ENCODE data around the gene GATM.
"Not testable (repeated sequence)": the region's sequence is repeated elsewhere in the genome, so short reads cannot be mapped to it uniquely, and the experiment has no call there.

Gene GATM

DNA sequence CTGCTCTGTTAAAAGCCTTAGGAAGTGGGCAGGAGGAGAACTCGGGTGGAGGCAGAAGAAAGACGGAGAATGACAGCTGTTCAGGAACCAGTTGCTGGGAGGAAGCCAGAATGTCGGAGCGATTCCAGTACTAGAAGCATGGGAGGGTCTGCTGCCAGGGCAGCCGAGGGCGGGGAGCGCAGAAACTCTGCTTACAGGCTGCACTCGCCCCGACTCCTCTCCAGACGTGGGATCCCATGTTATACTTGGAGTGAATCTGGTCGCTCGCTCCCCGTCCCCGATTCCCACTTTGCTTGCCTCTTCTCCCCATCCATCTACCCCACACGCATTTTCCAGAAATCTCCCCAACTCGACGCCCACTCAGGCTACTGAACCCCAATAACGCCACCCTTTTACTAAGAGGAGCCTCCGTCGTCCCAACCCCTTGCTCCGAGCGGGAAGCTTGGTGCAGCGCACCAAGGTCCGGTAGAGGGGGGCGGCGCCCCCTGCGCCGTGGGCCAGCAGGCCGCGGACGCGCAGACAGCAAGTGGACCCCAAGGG lies 665 bp downstream of the GATM start:
- in situ Hi-C loops (cut with MboI; ENCODE audit: low sequenced_read_pairs): no loop called here
- Histone ChIP-seq H3K27me3 (ENCODE audit: low read depth) (no peaks in the 10 kb centered on the region), H3K36me3 (replicated peaks) (no peaks in the 10 kb centered on the region), H3K4me3 (peak overlapping the region; percentile 28), H3K4me1 (peaks cover 6% of the 10 kb centered on the region), H3K9me3 (no peaks in the 10 kb centered on the region)
- no peak for DNase-seq (ENCODE audit: low spot score in 2 of 2)

DNA sequence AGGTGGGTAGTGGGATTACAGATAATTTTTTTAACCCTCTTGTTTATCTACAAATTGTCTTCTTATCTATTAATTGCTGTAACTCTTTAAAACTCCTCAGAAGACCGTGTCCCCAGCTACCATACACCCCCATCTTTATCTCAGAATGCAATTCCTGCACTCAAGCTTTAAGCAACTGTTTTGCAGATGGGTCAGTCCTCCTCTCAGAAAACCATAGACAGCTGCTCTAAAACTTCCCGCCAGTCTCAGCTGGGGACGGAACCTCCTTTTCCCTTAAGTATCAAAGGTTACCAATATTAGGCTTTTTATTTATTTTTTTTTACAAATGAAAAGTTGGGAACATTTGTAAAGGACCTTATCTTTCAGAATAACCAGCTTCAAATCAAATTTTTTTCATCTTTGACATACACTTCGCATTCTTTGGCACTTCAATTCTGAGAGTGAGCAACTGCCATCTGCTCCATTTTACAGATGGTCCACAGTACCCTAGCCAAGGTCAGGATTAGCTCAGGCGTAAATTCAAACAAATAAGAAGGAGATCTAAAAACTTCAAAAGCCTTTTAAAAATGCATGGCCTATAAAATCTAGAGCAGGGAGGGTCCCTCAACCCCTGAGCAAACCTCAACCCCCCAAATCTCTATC lies 1.3 kb downstream of the GATM start:
- no peaks in the 10 kb centered on the region for H3K27me3 ChIP-seq (ENCODE audit: low read depth)
- no peak overlapping the region for H3K4me3 ChIP-seq
- H3K9me3 ChIP-seq: no peaks in the 10 kb centered on the region
- no peaks in the 10 kb centered on the region for H3K36me3 ChIP-seq (replicated peaks)
- in situ Hi-C loops (cut with MboI; ENCODE audit: low sequenced_read_pairs): no loop called here
- no peak for DNase-seq (ENCODE audit: low spot score in 2 of 2)
- peaks cover 12% of the 10 kb centered on the region for H3K4me1 ChIP-seq

DNA sequence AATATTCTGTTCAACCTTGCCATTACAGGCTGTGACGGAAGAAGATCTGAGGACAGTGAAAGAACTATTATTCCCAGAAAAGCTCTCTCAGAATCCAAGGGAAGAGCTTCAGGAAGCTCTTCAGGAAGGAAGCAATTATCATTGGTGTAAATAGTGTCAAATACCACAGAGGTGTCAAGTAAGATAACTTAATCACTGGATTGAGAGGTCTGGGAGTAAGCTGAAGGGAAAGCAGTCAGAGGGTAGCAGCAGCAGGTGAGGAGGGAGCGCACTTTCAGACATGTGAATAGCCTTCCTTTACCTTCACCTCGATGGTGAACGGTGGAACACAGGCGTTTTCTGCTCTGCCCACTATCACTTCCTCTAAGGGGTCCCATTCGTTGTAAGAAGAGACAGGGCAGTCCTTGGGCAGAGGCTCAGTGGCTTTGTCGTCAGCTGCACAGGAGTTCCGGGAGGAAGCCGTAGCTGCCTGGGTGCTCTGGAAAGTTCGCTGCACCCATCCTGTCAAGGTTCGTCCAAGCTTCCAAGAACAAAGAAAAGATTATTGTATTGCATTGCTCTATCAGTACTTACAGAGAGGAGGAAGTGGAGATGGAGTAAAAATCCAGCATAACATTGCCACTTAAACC lies 1.9 kb downstream of the GATM start:
- DNase-seq (ENCODE audit: low spot score in 2 of 2): no peak
- in situ Hi-C loops (cut with MboI; ENCODE audit: low sequenced_read_pairs): no loop called here
- no peak overlapping the region for H3K4me3 ChIP-seq
- H3K36me3 ChIP-seq (replicated peaks): no peaks in the 10 kb centered on the region
- H3K4me1 ChIP-seq: peaks cover 16% of the 10 kb centered on the region
- no peaks in the 10 kb centered on the region for H3K9me3 ChIP-seq
- no peaks in the 10 kb centered on the region for H3K27me3 ChIP-seq (ENCODE audit: low read depth)

DNA sequence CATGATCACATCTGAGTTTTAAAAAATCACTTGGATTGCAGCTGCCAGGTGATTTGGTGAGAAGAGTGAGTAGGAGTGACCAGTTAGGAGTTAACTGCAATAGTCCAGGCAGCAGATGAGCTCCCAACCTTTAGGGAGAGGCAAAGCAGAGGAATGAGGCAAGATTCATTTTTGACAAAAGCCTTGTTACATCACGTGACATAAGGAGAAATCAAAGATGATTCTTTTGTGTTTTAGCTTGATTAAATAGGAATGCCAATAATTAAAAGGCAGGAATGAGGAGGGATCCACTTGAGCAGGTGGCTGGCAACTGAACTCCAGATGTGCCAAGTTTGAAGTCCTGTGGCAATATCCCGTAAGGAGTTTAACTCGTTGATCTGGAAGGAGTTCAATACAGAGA lies 2.5 kb downstream of the GATM start:
- no peaks in the 10 kb centered on the region for H3K9me3 ChIP-seq
- in situ Hi-C loops (cut with MboI; ENCODE audit: low sequenced_read_pairs): no loop called here
- H3K27me3 ChIP-seq (ENCODE audit: low read depth): no peaks in the 10 kb centered on the region
- no peak overlapping the region for H3K4me3 ChIP-seq
- H3K36me3 ChIP-seq (replicated peaks): no peaks in the 10 kb centered on the region
- DNase-seq (ENCODE audit: low spot score in 2 of 2): no peak
- peaks cover 16% of the 10 kb centered on the region for H3K4me1 ChIP-seq

DNA sequence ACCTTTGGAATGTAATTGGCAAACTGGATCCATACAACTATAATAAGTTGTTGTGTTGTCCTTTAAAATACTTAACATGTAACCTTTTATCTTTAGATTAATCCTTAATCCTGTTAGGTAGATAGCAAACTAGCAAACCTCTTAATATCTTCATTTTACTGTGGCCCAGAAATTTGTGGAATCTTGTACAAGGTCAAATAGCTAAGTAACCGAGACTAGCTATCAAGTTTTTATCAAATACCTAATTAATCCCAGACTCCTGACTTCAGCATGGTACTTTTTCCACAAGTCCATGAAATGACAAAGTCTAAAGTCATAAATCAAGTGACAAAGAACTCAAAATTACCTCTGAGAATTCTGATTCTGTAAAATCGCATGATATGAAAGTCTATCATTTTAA lies 4.4 kb downstream of the GATM start:
- no peak overlapping the region for H3K4me3 ChIP-seq
- DNase-seq (ENCODE audit: low spot score in 2 of 2): no peak
- no peaks in the 10 kb centered on the region for H3K36me3 ChIP-seq (replicated peaks)
- no peaks in the 10 kb centered on the region for H3K27me3 ChIP-seq (ENCODE audit: low read depth)
- H3K4me1 ChIP-seq: peaks cover 16% of the 10 kb centered on the region
- in situ Hi-C loops (cut with MboI; ENCODE audit: low sequenced_read_pairs): no loop called here
- H3K9me3 ChIP-seq: no peaks in the 10 kb centered on the region

DNA sequence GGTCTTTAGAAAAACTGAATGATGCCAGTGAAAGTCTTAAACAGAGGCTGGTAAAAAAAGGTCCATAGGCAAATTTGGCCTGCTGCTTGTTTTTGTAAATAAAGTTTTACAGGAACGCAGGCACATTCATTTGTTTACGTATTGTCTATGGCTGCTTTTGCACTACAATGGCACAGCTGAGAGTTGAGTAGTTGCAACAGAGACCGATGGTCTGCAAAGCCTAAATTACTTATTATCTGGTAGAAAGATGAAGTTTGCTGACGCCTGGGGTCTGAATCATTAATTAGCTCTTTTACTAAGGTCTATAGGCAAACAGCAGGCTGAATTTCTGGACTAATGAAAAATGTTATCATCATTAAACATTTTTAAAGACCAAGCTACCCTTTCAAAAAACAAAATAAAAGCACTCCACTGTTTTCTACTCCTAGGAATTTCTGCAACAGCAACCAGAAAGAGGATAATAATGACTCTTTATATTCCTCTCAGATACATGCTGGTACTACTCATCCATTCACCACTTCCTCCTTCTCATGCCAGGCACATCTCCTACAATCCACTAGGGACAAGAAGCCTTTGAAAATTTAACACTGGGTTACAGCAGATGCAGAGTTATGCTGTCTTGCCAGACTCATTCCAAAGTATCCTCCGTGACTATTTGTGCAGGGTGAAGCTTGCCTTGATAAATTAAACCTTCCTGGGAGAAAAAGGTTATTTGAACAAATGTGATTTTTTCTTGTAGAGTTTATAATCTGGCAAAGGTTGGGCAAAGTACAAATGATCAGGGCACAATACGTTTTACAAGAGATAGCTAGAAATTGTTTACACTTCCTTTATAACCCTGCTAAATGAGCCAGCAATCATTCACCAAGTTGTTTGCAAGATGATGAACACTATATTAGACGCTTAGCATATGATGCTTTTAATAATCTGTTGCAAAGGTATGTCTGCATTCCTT lies 6.0 kb downstream of the GATM start:
- Histone ChIP-seq H3K4me3 (no peak overlapping the region), H3K27me3 (ENCODE audit: low read depth) (no peaks in the 10 kb centered on the region), H3K4me1 (peaks cover 12% of the 10 kb centered on the region), H3K9me3 (no peaks in the 10 kb centered on the region), H3K36me3 (replicated peaks) (no peaks in the 10 kb centered on the region)
- no peak for DNase-seq (ENCODE audit: low spot score in 2 of 2)
- in situ Hi-C loops (cut with MboI; ENCODE audit: low sequenced_read_pairs): no loop called here

DNA sequence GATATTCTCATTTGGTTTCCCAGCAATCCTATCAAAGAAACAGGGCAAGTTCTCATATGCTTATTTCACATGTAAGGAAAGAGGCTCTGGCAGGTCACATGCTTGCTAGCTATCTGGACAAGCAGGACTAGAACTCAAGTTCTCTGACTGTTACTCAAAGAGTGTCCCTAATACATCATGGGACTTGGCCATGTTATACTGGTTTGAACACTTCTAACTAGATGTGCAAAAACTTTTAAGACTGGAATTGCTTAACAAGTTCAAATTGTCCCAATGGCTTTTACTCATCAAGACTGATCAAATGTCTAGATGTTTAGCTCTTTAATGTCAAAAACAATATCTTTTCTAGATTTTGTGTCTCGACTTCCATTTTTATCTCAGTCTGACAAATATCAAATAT lies 6.8 kb downstream of the GATM start:
- no peaks in the 10 kb centered on the region for H3K9me3 ChIP-seq
- DNase-seq (ENCODE audit: low spot score in 2 of 2): no peak
- no peaks in the 10 kb centered on the region for H3K36me3 ChIP-seq (replicated peaks)
- H3K4me1 ChIP-seq: peaks cover 12% of the 10 kb centered on the region
- no peaks in the 10 kb centered on the region for H3K27me3 ChIP-seq (ENCODE audit: low read depth)
- in situ Hi-C loops (cut with MboI; ENCODE audit: low sequenced_read_pairs): no loop called here
- no peak overlapping the region for H3K4me3 ChIP-seq

DNA sequence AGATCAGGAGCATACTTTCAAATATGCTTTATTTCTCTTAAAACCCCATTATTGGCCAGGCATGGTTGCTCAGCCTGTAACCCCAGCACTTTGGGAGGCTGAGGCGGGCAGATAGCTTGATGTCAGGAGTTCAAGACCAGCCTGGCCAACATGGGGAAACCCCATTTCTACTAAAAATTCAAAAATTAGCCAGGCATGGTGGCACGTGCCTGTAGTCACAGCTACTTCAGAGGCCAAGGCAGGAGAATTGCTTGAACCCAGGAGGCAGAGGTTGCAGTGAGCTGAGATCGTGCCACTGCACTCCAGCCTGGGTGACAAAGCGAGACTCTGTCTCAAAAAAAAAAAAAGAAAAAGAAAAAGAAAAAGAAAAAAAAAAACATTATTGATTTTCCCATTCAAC lies 8.3 kb downstream of the GATM start:
- in situ Hi-C loops (cut with MboI; ENCODE audit: low sequenced_read_pairs); H3K9me3 ChIP-seq; H3K27me3 ChIP-seq (ENCODE audit: low read depth); H3K36me3 ChIP-seq (replicated peaks); H3K4me3 ChIP-seq; DNase-seq (ENCODE audit: low spot score in 2 of 2): not testable (repeated sequence)
- peaks cover 12% of the 10 kb centered on the region for H3K4me1 ChIP-seq

DNA sequence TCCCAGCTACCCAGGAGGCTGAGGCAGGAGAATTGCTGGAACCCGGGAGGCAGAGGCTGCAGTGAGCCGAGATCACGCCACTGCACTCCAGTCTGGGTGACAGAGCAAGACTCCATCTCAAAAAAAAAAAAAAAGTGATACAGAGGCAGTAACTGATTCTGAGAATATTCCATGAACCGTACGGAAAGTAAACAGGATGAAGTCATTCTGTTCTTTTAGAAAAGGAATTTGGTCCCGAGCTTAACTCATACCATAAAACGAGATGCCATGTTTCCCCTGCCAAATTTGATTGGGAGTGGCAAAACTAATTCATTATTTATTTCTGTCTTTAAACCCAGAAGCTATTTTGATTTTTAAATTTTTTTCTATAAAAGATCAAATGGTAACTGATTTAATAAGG lies 11.1 kb downstream of the GATM start:
- H3K27me3 ChIP-seq (ENCODE audit: low read depth); DNase-seq (ENCODE audit: low spot score in 2 of 2); H3K4me1 ChIP-seq; H3K9me3 ChIP-seq; H3K4me3 ChIP-seq; in situ Hi-C loops (cut with MboI; ENCODE audit: low sequenced_read_pairs); H3K36me3 ChIP-seq (replicated peaks): not testable (repeated sequence)

DNA sequence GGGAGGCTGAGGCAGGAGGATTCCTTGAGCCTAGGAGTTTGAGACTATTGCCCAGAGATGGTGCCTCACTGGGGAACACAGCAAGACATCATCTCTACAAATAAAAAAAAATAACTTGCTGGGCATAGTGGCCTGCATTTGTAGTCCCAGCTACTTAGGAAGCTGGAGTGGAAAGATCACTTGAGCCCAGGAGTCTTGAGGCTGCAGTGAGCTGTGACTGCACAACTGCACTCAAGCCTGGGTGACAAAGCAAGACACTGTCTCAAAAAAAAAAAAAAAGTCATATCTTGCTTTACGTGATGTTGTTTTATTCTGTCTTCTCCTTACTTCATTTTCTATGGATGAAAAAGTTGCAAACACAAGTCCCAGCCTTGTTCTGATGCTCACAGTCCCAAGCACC lies 14.1 kb downstream of the GATM start:
- no peaks in the 10 kb centered on the region for H3K36me3 ChIP-seq (replicated peaks)
- H3K9me3 ChIP-seq: no peaks in the 10 kb centered on the region
- H3K4me1 ChIP-seq: no peaks in the 10 kb centered on the region
- H3K4me3 ChIP-seq: no peak overlapping the region
- no peaks in the 10 kb centered on the region for H3K27me3 ChIP-seq (ENCODE audit: low read depth)
- DNase-seq (ENCODE audit: low spot score in 2 of 2): no peak
- in situ Hi-C loops (cut with MboI; ENCODE audit: low sequenced_read_pairs): no loop called here

DNA sequence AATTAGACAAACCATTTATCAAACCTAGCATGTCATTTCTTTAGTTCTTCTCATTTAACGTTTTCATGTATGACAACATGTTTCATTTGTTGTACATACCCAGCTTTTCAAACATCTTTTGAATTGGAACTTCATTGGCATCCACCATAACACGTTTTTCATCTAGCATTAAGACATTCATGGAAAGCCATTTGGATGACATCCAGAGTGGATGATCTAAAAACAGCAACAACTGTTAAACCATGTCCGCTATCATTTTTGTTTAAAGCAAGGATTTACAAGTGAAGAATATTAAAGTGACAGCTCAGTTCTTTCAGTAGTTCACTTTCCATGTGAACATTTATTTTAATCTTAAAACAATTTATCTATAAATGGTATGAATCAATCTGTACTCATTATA lies 14.5 kb downstream of the GATM start:
- H3K4me3 ChIP-seq: no peak overlapping the region
- H3K27me3 ChIP-seq (ENCODE audit: low read depth): no peaks in the 10 kb centered on the region
- H3K4me1 ChIP-seq: no peaks in the 10 kb centered on the region
- in situ Hi-C loops (cut with MboI; ENCODE audit: low sequenced_read_pairs): no loop called here
- no peaks in the 10 kb centered on the region for H3K9me3 ChIP-seq
- DNase-seq (ENCODE audit: low spot score in 2 of 2): no peak
- no peaks in the 10 kb centered on the region for H3K36me3 ChIP-seq (replicated peaks)

DNA sequence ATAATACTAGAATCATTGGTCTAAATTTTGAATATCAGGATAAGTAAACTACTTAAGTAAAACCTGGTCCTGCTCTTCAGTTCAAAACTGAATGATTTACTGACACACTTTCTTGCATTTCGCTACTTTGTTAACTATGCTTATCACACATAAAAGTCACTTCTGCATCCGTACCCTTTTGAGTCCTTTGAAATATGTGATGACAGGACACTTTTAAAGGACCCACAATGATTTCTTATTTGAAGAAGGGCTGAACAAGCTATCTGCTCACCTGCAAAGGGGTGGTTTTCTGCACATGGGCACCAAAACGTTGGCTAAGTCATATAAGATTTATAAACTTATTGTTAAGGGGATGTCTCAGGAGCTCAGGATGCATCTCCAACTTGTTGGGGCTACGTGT lies 15.0 kb downstream of the GATM start:
- Histone ChIP-seq H3K4me3 (no peak overlapping the region), H3K36me3 (replicated peaks) (no peaks in the 10 kb centered on the region), H3K4me1 (no peaks in the 10 kb centered on the region), H3K9me3 (no peaks in the 10 kb centered on the region), H3K27me3 (ENCODE audit: low read depth) (no peaks in the 10 kb centered on the region)
- no peak for DNase-seq (ENCODE audit: low spot score in 2 of 2)
- in situ Hi-C loops (cut with MboI; ENCODE audit: low sequenced_read_pairs): no loop called here

DNA sequence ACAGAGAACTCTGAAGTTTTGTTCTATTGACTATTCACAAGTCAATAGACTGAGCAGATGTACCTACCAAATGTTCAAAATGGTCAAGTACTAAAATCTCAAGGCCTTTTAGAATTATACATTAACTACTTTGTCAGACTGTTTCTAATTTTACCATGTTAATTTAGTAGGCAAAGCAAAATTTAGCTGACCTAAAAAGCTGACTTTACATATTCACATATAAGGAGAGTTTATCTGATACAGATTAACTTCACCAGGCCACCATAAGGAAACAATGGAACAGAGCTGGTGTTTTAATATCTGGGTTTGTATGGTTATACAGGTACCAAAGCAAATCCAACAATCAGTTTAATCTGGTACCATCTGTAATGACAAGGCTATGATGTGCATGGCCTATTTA lies 15.9 kb downstream of the GATM start:
- DNase-seq (ENCODE audit: low spot score in 2 of 2): no peak
- Histone ChIP-seq H3K4me1 (no peaks in the 10 kb centered on the region), H3K36me3 (replicated peaks) (no peaks in the 10 kb centered on the region), H3K4me3 (no peak overlapping the region), H3K27me3 (ENCODE audit: low read depth) (no peaks in the 10 kb centered on the region), H3K9me3 (no peaks in the 10 kb centered on the region)
- in situ Hi-C loops (cut with MboI; ENCODE audit: low sequenced_read_pairs): no loop called here

DNA sequence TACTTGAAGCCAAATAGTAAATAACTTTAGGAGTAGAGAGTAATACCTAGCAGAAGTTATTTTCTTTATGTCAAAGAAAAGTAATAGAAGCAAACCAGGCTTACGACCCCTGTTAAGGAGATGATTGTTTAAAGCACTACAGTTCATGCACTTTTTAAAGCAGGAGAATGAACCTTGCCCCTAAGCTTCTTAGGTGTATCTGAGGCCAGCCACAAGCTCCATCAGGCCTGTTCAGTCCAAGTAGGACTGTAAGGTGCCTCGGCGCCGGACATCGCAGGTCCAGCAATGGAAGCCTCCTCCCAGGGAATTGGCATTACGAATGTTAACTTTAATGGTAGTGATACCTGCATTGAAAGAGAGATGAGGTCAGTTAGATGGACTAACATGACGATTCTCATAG lies 16.5 kb downstream of the GATM start:
- no peak overlapping the region for H3K4me3 ChIP-seq
- in situ Hi-C loops (cut with MboI; ENCODE audit: low sequenced_read_pairs): no loop called here
- H3K9me3 ChIP-seq: no peaks in the 10 kb centered on the region
- no peak for DNase-seq (ENCODE audit: low spot score in 2 of 2)
- H3K36me3 ChIP-seq (replicated peaks): no peaks in the 10 kb centered on the region
- H3K4me1 ChIP-seq: no peaks in the 10 kb centered on the region
- H3K27me3 ChIP-seq (ENCODE audit: low read depth): no peaks in the 10 kb centered on the region
